LNCaP clone FGC (cell line): ENCODE data around the gene SMC1A.
"Not testable (repeated sequence)": the region's sequence is repeated elsewhere in the genome, so short reads cannot be mapped to it uniquely, and the experiment has no call there.

Experiments
- DNase-seq: peaks from one replicate; pipeline ENCODE4 v3.0.0-alpha.2; 2011; ENCODE audit warnings: low read depth
- H3K4me3 ChIP-seq: 2 replicates; pipeline ENCODE4 v1.5.1; 2011; ENCODE audit warnings: mild to moderate bottlenecking, low read depth, low read length, control low read depth
- TF ChIP-seq, protein P1 (sequence below): IDR thresholded peaks from 2 replicates; pipeline ENCODE4 v1.5.1; 2012; ENCODE audit warnings: mild to moderate bottlenecking; ENCODE audit not compliant: control insufficient read depth, insufficient read depth; ENCODE audit errors: extremely low read depth

The SMC1A gene

GRCh38 chrX:53422861-53423306 lies 430 bp upstream of the SMC1A start, which contains the start of gene RIBC1:
Gene RIBC1 (plus strand): TSS chrX:53422873. CDS start chrX:53426277, 3,404 bp downstream.
- H3K4me3 ChIP-seq: peak within 1 kb of the TSS; percentile 82
- no peak for DNase-seq
- TF ChIP-seq, protein P1, sequence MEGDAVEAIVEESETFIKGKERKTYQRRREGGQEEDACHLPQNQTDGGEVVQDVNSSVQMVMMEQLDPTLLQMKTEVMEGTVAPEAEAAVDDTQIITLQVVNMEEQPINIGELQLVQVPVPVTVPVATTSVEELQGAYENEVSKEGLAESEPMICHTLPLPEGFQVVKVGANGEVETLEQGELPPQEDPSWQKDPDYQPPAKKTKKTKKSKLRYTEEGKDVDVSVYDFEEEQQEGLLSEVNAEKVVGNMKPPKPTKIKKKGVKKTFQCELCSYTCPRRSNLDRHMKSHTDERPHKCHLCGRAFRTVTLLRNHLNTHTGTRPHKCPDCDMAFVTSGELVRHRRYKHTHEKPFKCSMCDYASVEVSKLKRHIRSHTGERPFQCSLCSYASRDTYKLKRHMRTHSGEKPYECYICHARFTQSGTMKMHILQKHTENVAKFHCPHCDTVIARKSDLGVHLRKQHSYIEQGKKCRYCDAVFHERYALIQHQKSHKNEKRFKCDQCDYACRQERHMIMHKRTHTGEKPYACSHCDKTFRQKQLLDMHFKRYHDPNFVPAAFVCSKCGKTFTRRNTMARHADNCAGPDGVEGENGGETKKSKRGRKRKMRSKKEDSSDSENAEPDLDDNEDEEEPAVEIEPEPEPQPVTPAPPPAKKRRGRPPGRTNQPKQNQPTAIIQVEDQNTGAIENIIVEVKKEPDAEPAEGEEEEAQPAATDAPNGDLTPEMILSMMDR: no peak

GRCh38 chrX:53421772-53422085 lies 725 bp downstream of the SMC1A start:
- DNase-seq: no peak
- TF ChIP-seq, protein P1: no peak
- peak overlapping the region; percentile 82 for H3K4me3 ChIP-seq

GRCh38 chrX:53421125-53421524 lies 1.3 kb downstream of the SMC1A start:
- no peak for DNase-seq
- H3K4me3 ChIP-seq: peak overlapping the region; percentile 82
- TF ChIP-seq, protein P1: no peak

- DNase-seq, H3K4me3 ChIP-seq: not testable (repeated sequence)
Observed at GRCh38 chrX:53420351-53420750, 2.1 kb downstream of the SMC1A start.

- H3K4me3 ChIP-seq: no peak overlapping the region
- no peak for DNase-seq
Observed at GRCh38 chrX:53412446-53412845, 10.0 kb downstream of the SMC1A start.

GRCh38 chrX:53403535-53403934 lies 18.9 kb downstream of the SMC1A start:
- H3K4me3 ChIP-seq: no peak overlapping the region
- TF ChIP-seq, protein P1: no peak
- DNase-seq: no peak

More at GRCh38 chrX:53412446-53412845, 10.0 kb downstream of the SMC1A start:
- TF ChIP-seq, protein P1: no peak

GRCh38 chrX:53398216-53398615 lies 24.2 kb downstream of the SMC1A start:
- TF ChIP-seq, protein P1: no peak
- H3K4me3 ChIP-seq: no peak overlapping the region
- DNase-seq: no peak
